BJ (cell line): ENCODE results near the gene PDZD4. TPM values are rescaled to one million over a fixed set of nuclear protein-coding genes. Genes with fewer than 3 reads are reported as not detected.

Experiments used
- CTCF ChIA-PET: fragments of 350-600 bp; formaldehyde crosslinking; extraction: SDS; loops from one replicate; lab custom pipeline; 2021; ENCODE audit warnings: antibody characterized with exemption, inconsistent platforms; lab: Yijun Ruan, JAX
- POLR2A ChIA-PET: fragments of 300-600 bp; sonication (Branson Sonifier 250); formaldehyde crosslinking; extraction: SDS; loops from one replicate; lab custom pipeline; 2021; ENCODE audit warnings: antibody characterized with exemption; lab: Charles Lee
- DNase-seq: peaks from one replicate; pipeline ENCODE4 v3.0.0-alpha.2; 2011; ENCODE audit warnings: low read depth
- H3K27me3 ChIP-seq: 2 replicates; pipeline ENCODE4 v1.6.0; 2011; ENCODE audit warnings: low read length; ENCODE audit not compliant: control insufficient read depth, insufficient read depth
- H3K36me3 ChIP-seq: 2 replicates; pipeline ENCODE4 v1.5.1; 2011; ENCODE audit warnings: low read length; ENCODE audit not compliant: control insufficient read depth, insufficient read depth
- H3K4me3 ChIP-seq: 2 replicates; pipeline ENCODE4 v1.5.1; 2011; ENCODE audit warnings: low read depth, mild to moderate bottlenecking, control low read depth, low read length
- CTCF ChIP-seq: IDR thresholded peaks from 2 replicates; pipeline ENCODE4 v1.5.1; 2011; ENCODE audit warnings: low read depth, mild to moderate bottlenecking, control low read depth, inconsistent platforms, low read length, moderate library complexity; ENCODE audit not compliant: insufficient read depth
- polyA plus RNA-seq: library from polyadenylated mRNA; depleted of rRNA; stranded (reverse); fragments of >200 nt; gene quantifications from 2 replicates; pipeline ENCODE4 v1.2.3, GENCODE V29; 2011

The PDZD4 gene
- polyA plus RNA-seq, 1 experiment = 0.82 TPM

DNA sequence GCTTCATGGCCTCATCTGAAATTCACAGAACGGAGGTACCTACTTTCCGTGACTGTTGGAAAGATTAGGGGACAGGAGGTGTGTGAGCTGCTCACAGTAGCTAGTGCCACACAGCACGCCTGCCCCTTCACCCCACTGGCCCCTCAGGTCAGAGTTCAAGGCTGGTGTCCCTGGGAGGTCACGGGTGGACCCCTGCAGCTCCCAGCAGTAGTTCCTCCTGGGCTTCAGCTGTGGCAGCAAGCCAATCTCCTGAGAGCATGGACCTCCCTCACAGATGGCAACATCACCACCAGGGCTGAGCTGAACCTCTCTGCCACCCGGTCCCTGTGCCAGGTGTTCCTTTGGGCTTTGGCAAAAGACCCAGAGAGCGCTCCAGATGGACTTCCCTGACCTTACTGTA lies 38.0 kb downstream of the PDZD4 start:
- Histone ChIP-seq H3K27me3 (no peaks in the 10 kb centered on the region), H3K4me3 (no peak overlapping the region), H3K36me3 (peaks cover 14% of the 10 kb centered on the region)
- no peak for TF ChIP-seq CTCF
- ChIA-PET CTCF (interaction anchor here (1.0 to 1.5 kb wide), 2 partner anchors 28 to 129 kb away, joined by 3 read pairs; partner anchors contain the start of gene PLXNB3), POLR2A (no interaction called here)
- DNase-seq = no peak

DNA sequence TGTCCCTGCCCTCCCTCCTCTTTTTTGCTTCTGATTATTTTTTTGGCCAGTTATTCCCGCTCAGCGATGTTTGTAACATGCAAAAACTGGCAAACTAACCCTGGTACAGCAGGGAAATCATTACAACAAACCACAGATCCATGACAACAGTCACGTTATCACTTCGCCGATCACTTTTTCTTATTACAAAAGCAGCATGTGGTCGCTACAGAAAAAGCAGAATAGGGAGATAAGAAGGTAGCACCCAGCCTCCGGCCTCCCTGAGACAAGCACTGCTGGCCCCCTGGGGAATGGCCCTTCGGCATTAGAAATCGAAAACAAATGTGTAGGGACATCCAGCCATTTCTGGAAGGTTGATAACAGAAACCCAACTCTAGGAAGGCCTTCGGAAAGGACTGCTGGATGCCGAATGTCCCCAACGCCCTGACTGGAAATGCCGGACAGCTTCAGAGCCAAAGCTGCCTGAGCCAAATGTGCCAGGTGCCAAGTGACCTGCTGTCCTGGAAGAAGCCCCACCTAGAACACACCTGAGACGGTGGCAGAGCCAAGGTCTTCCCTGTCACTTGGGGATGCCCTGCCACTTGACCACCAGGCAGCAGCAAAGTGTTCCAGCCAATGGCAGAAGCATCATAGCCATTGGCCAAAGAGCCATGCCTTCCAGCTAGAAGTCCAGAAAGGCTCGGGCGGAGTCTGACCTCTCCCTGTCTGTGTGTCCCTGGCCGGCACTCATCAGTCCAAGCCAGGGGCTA lies 39.1 kb downstream of the PDZD4 start:
- CTCF ChIA-PET = interaction anchor here (1.5 kb wide), 1 partner anchor 27 kb away, joined by 3 read pairs; the partner anchor contains the start of gene PLXNB3
- no peak for TF ChIP-seq CTCF
- DNase-seq = no peak
- peaks cover 14% of the 10 kb centered on the region for H3K36me3 ChIP-seq
- POLR2A ChIA-PET = no interaction called here
- H3K4me3 ChIP-seq = no peak overlapping the region
- H3K27me3 ChIP-seq = no peaks in the 10 kb centered on the region

- Histone ChIP-seq H3K4me3 (no peak overlapping the region), H3K27me3 (no peaks in the 10 kb centered on the region), H3K36me3 (peaks cover 15% of the 10 kb centered on the region)
- POLR2A ChIA-PET = no interaction called here
- no peak for DNase-seq
- no peak for TF ChIP-seq CTCF
- CTCF ChIA-PET = interaction anchor here (1.0 kb wide), 1 partner anchor 23 kb away, joined by 3 read pairs; no protein-coding TSS in a partner anchor
Observed at GRCh38 chrX:153789654-153790053, 40.7 kb downstream of the PDZD4 start.

- TF ChIP-seq CTCF = no peak
- POLR2A ChIA-PET = no interaction called here
- no peak for DNase-seq
- H3K4me3 ChIP-seq = no peak overlapping the region
- H3K36me3 ChIP-seq = peaks cover 17% of the 10 kb centered on the region
- CTCF ChIA-PET = no interaction called here
- H3K27me3 ChIP-seq = no peaks in the 10 kb centered on the region
Observed at GRCh38 chrX:153786669-153787068, 43.7 kb downstream of the PDZD4 start.

DNA sequence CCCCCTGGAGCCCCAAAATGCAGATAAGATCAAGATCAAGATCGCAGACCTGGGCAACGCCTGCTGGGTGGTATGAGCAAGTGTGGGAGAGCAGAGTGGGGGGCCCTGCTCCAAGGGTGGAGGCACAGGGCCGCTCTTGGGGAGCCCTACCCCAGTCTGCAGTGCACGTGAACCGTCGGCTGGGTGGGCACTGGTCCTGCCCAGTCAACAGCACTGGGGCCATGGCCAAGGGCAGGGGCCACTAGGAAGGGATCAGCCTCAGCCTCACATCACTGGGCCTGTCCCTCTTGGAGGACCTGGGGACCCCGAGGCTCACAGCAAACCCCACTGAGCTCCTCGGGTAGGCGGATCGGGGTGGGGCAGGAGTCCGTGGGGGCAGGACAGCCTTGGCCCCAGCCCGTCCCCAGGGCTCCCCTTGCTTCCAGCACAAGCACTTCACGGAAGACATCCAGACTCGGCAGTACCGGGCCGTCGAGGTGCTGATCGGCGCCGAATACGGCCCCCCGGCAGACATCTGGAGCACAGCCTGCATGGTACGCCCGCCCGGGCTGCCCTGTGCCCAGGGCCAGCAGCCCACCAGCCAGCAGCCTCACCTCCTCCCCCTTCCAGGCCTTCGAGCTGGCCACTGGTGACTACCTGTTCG lies 45.9 kb downstream of the PDZD4 start:
- DNase-seq = no peak
- Histone ChIP-seq H3K4me3 (no peak overlapping the region), H3K27me3 (no peaks in the 10 kb centered on the region), H3K36me3 (peaks cover 14% of the 10 kb centered on the region)
- CTCF ChIA-PET = no interaction called here
- no peak for TF ChIP-seq CTCF
- POLR2A ChIA-PET = no interaction called here
